HG02884 (cell line): ENCODE results near the gene CD1D.

Source experiments
- ATAC-seq: cut with Tn5 transposase; IDR thresholded peaks from one replicate; pipeline ENCODE4 v1.9.1; 2021; ENCODE audit warnings: mild to moderate bottlenecking, moderate library complexity; ENCODE audit not compliant: unreplicated experiment

CD1D gene

DNA sequence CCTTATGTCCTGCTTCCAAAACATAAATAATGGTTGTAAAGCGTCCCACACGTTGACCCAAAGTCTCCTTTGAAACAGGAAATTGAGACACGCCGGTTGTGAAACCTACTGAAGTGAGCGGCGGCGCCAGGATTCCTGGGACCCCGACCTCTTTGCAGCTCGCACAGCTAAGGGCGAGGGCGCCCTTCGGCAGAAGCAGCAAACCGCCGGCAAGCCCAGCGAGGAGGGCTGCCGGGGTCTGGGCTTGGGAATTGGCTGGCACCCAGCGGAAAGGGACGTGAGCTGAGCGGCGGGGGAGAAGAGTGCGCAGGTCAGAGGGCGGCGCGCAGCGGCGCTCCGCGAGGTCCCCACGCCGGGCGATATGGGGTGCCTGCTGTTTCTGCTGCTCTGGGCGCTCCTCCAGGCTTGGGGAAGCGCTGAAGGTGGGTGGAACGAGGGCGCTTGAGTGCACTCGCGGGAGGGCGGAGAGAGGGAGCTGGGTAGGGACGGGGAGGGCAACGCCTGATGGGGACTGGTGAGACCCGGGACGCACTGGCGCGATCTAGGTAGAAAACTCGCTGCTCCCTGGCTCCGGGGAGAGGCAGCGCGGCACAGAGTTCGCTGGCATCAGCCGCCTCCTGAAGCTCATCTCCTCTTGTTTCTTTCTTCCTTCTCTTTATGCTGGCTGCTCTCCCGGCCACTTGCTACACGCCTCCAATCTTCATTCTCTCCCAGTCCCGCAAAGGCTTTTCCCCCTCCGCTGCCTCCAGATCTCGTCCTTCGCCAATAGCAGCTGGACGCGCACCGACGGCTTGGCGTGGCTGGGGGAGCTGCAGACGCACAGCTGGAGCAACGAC lies at the start of gene CD1D:
Gene CD1D, plus strand, starts transcription at position 155 of the 836 bp plus-strand sequence. Its CDS starts 207 bp downstream, at position 362.
- ATAC-seq, result no peak

DNA sequence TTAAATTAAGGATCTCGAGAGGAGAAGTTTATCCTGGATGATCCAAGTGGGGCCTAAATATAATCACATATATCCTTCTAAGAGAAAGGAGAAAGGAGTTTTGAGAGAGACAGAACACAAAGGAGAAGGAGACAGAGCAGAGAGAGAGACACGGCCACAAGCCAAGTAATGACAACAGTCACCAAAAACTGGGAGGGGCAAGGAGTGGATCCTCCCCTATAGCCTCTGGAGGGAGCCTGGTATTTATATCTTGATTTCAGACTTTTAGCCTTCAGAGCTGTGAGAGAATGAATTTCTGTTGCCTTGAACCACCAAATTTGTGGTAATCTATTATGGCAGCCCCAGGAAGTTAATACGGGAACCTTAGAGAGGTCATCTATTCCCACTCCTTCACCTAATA lies 49.5 kb upstream of the CD1D start:
- no peak for ATAC-seq

DNA sequence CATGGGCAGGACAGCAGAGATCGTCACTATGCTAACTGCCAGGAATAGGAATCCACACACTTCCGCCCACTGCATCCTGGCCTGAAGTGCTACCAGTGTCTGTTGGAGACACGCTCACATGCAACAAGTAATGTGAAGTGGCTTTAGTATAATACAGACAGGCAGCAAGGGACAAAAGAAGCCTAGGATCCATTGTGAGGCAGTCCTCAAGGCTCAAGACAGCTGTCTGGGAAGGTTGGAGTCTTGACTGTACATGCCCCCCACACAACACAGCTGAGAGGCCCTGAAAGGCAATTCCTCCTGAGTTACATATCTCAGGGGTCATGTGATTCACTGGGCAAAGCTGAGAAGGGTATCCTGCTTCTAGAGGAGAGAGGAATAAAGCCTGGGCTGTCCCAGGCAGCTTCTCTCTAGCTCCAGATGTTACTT lies 39.9 kb upstream of the CD1D start:
- no peak for ATAC-seq

DNA sequence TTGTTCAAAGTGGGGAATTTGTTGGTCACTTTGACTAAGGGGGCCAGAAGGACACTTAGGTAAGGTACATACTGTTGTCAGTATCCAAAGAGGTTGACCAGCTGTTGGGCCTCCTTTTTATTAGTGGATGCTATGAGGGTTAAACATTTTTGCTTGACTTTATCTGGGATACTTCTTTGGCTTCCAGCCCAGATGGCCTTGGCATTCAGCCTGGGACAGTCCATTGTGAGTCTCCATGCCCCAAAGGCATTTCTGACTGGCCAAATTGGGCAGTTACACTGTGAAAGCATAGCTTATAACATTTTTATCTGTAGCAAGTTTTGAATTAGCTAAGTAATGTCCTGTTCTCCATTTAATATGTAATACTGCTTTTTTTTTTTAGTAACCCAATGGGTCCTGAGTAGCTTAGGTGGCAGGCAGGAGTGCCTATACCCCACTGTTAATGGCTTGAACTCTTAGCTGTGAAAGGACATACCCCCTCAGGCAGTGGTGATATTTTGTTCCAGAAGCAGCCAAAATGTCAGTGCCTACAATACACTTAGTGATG lies 35.4 kb upstream of the CD1D start:
- ATAC-seq, result no peak

DNA sequence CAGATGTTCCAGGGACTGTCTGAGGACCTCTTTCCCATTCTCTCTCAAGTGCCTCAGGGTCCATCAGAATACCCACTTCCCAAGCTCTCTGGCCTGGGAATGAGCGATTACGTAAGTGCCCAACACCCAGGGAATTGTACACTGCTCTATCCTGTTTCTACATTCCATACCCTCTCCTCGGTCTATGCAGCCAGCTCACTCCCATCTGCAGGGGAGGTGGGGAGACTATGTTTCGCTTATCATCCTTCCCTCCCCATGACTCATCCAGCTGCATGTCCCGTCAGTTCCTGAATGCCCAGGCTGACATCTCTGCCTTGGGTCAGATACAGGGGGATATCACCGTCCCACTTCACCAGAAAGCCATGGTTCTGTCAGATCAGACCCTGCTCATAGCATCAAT lies 34.5 kb upstream of the CD1D start:
- no peak for ATAC-seq

DNA sequence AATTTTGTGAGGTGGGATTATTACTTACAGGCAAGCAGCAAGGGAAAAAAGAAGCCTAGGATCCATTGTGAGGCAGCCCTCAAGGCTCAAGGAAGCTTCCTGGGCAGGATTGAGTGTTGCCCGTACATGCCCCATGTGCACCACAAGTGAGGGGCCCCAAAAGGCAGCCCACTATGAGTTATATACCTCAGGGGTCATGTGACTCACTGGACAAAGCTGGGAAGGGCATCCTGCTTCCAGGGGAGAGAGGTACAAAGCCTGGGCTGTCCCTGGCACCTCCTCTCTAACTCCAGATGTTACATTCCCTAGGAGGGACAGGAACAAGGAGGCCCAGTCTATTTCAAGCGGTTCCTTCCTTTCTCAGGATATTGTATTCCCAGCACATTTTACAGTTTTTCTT lies 34.0 kb upstream of the CD1D start:
- no peak for ATAC-seq

DNA sequence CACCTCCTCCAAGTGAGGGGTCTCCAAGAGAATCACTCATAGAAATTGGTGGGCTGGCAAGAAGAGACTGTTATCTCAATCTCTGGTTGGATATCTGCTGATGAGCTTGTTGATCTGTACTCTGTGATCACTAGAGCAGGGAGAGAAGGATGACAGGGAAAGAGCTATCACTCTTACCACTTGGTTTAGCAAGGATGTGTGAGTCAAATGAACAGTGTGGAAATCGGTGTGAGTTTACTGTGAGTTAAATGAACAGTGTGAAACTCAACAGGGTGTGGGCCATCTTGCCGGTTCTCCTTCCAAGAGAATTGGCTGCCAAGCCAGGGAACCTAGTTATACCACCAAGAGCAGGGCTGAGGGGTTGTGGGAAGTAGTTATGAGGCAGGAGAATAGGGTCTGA lies 33.3 kb upstream of the CD1D start:
- no peak for ATAC-seq

DNA sequence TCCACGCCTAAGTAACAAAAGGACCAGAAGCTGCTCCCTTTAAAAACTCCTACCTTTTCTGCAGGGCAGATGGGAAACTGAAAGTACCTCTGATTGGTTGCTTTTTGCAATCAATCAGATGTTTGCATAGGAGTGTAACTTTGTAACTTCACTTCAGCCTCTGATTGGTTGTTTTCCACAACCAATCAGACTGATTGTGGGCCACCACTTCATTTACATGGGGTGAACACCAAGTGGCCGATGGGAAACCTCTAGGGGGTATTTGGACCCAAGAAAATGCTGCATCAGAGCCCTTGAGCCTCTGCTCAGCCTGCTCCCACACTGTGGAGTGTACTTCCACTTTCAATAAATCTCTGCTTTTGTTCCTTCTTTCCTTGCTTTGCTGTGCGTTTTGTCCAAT lies 32.8 kb upstream of the CD1D start:
- ATAC-seq, result no peak

DNA sequence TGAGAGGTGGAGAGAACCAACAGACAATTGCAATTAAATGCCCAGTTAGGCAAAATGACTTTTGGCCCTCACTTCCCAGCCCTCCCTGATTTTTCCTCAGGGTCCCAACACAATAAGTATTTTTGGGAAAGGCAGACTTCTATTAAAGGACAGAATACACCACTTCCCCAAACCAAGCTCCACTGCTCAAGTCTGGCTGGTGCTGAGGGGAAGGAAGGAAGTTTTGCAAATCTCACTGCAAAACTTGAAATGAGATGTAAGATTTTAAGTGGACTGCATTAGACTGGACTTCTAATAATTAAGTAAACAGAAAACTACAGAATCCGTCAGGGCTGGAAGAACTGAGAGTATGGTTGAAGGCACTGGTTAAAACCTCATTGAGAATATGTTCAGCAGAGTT lies 32.2 kb upstream of the CD1D start:
- no peak for ATAC-seq

DNA sequence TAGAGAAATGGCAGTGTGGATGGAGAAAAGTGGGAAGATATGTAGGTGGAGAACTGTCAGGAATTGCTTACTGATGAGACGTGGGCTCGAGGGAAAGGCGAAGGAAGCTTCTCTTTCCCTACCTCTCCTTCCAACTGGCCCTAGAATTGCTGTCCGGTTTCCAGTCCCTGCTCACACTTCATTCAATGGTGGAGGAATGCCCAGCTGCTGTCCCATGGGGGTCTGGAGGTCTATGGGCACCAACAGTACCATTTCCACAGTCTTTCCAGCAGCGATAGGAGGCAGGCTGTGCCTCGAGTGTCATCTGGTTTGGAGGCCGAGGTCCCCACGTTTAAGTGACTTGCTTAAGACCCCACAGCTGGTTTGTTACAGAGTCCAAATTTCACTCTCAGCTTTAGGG lies 31.5 kb upstream of the CD1D start:
- ATAC-seq, result peak; percentile 10

DNA sequence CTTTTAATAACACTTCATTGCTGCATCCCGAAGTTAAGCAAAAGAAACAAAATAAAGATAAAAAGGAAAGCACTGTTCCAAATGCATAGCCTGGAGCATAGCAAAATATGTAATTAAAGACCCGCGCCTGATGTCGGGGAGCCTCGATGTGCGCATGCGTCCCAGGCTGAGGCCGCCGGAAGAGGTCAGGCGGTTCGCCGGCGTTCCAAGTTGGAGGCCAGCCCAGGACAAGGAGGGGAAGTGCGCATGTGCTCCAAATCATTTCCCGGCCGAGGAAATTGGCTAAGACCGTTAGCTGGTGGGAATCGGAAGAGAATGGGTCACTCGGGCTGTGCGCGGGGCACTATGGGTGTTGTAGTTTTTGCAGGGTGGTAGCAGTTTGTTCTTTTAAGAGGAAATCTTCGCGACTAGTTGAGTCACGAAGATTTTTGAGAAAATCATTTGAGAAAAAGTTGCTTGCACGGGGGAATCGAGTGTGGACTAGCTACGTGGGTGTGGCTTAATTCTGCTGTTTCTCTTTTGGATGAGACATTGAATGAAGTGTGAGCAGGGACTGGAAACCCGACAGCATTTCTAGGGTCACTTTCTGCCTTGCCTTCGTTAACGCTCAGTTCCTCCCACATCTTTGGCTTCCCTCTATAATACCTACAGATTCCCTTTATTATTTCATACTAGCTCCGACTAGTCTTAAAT lies 31.0 kb upstream of the CD1D start:
- ATAC-seq, result peak; percentile 54

DNA sequence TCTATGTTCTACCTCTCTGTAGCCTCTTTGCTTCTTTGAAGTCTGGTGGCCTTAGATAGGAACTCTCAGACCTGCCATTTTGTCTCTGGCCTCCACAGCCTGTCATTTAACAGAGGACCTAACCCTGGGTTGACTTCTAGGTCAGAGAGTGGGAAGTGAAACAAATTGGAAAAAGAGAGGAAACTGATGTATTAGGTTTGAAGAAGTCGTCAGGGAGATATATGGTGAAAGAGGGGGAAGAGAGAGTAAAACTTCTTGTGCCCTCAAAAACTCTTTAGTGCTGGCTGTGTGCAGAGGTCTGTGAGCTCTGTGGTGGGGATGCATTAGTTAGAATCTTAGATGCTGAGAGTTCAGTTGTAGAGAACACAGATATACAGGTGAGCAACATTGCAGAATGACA lies 30.2 kb upstream of the CD1D start:
- no peak for ATAC-seq

DNA sequence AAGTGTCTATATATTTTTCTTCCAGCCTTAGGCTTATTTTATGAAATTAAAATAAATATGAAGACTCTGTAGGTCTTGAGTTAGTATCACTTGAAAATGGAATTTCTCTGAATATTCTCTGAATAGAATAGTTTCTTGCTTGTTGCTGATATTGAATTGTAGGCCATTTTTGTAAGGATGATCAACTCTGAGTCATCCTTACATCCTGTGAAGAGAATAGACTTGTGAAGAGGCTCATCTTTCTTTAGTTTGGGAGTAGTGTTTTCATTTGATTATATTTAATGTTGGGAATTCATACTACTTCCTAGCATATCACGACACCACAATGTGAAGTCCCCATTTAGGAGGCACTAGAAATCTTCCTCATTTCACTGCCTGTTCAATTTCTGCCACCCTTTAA lies 27.5 kb upstream of the CD1D start:
- ATAC-seq, result no peak

DNA sequence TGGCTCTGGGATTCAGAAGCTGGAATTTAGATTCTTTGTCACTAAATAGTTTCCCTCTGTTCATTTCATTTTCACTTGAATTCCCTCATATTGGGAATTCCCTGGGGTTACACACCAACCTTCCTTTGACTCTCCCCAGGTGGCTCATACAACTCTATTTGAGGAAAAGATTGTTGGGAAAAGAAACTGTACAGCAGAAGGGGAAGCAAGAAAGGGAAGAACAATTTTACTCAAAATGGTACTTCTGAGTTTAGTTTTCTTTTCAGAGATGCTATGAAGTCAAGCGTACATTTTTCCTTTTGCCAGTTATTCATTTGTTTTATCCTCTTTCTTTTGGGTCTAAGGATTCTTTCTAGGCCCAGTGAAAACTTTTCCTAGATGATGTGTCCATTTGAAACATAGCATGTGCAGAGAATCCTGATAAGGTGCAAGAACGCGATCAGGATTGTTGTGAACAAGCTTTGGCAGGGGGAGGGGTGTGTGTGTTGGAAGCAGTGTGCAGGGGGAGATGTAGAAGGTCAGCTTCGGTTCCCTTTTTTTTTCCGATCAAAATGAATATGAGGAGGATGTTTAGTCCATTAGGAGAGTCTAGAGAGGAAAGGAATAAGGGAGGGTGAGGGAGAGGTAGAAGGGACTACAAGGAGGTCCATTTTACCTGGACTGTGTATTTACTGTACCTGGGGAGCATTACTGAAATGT lies 26.8 kb upstream of the CD1D start:
- no peak for ATAC-seq

DNA sequence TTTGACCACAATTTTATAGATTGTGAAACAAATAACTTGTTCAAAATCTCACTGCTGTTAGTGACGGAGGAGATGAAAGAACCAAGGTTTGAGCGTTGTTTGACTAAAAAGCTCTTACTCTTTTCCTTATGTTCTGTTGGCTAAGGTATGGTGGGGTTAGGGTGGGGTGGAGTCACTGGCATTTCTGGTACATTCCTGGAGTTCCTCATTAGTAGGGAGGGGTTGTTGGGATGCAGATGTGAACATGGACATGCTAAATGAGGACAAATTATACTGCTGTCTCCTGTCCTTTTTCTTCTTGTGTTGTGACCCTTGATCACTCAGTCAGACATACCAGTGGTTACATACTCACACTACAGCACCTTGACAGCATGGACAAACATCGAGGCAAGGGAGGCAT lies 26.2 kb upstream of the CD1D start:
- ATAC-seq, result no peak

DNA sequence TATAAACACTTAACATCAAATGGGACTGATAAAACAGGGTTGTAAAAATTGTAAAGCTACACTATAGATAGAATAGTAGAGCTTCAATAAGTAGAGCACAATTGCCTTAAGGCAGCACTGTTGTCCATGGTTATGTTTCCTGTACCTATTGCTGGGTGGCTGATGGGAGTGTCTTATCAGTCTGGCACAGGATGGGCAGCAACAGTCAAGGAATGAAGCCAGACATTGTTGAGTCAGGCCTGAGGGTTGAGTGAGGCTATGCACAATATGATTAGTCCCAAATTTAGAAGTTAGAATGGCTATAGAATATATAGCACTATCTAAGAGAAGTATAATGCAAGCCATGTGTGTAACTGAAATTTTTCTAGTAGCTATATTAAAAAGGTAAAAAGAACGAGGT lies 25.0 kb upstream of the CD1D start:
- ATAC-seq, result no peak

DNA sequence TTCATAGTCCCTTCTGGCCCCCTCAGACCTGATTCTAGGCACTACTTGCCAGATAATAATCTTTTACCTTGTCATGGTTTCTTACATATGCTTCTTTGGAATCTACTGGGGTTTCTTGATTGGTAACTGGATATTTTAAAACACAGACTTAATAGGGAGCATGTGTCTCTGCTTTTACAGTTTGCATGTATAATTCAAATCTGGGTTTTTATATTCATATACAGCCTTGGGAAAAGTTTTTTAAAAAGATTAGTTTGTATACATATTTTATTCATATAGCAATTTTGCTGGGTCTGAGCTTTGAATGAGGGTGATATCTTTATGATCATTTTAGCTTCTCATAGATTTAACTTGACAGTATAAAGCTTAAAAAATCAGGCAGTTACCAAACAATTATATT lies 21.1 kb upstream of the CD1D start:
- no peak for ATAC-seq

DNA sequence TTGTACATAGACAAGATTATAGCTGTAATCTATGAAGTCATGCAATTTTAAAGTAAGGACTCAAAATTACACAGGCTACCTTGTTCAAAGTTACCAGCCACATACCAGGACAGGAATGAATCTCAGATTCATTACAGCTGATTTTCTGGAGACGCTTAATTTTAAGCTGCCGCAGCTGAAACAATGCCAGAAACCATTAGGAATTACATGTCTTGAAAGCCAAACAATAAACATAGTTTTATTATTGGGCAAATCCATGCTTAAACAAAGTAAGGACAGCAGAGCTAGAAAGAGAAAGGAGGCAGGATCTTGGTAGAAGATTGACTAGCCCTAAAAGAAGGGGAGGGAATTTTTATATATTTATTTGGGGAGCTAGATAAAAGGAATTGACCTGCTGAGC lies 19.2 kb upstream of the CD1D start:
- ATAC-seq, result no peak

DNA sequence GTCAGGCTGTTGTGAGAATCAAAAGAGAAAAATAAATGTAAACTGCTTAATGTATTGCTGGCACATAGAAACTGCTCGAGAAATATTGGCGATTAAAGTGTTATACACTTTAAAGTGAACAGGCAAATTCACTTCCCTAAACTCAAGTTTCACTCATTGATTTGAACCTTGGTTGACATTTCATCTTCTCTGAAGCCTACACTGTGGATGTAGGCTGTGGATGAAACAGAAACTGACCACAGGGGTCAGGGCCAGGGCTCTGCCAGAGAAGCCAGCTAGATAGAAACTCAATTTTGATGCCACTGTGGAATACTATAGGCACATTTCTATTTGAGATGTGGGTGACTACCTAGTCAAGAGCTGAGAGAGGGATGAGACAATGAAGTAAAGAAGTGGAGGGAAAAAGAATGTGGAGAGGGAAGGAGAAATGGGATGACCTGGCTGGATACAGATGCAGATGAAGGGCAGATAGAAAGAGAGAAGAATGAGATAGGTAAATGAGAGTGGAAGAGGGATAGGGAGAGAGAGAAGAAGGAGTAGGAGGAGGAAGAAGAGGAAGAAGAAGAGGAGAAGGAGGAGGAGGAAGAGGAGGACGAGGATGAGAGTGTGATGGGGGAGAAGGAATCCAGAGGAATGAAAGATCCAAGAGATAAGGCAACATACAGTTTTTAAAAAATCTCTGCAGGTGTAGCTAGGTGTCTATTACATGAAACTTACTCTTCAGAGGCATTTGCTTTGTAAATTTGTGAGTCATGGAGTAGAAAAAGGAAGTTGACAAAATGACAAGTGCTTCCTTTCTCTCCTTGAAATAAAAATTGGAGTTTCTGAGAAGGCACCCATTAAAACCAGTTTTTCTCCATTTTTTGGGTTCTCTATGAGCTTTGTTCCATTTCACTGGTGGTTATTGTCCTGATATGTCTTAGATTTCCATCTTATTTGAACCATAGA lies 17.4 kb upstream of the CD1D start:
- ATAC-seq, result peak; percentile 96

DNA sequence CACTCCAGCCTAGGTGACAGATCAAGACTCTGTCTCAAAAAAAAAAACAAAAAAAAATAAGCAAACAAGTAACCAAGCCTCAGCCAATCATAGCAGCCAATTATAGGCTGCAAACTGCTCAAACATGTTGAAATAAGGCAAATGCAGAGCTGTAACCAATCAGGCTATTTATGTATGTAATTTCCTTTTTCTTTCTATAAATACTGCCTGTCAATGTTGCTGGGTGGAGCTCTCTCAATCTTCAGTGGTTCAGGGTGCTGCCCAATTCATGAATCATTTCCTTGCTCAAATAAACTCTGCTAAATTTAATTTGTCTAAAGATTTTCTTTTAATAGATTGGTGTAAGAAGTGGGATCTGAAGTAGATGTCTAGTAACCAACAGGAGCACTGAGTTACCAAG lies 11.6 kb upstream of the CD1D start:
- ATAC-seq, result no peak
